ENCODE measurements around the gene SCN1B.

Gene SCN1B

GRCh38 chr19:35076657-35077056 is 46.4 kb downstream of the SCN1B start:
- no peak for DNase-seq (ENCODE audit: low read depth)
- TF ChIP-seq, protein P1, sequence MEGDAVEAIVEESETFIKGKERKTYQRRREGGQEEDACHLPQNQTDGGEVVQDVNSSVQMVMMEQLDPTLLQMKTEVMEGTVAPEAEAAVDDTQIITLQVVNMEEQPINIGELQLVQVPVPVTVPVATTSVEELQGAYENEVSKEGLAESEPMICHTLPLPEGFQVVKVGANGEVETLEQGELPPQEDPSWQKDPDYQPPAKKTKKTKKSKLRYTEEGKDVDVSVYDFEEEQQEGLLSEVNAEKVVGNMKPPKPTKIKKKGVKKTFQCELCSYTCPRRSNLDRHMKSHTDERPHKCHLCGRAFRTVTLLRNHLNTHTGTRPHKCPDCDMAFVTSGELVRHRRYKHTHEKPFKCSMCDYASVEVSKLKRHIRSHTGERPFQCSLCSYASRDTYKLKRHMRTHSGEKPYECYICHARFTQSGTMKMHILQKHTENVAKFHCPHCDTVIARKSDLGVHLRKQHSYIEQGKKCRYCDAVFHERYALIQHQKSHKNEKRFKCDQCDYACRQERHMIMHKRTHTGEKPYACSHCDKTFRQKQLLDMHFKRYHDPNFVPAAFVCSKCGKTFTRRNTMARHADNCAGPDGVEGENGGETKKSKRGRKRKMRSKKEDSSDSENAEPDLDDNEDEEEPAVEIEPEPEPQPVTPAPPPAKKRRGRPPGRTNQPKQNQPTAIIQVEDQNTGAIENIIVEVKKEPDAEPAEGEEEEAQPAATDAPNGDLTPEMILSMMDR (IDR thresholded peaks at IDR 0.05; ENCODE audit: control insufficient read depth, extremely low read depth, insufficient read depth): no peak
- no peak overlapping the region for H3K4me3 ChIP-seq (ENCODE audit: low read depth, low read length)

- H3K4me3 ChIP-seq (ENCODE audit: low read depth, low read length): no peak overlapping the region
- TF ChIP-seq, protein P1 (IDR thresholded peaks at IDR 0.05; ENCODE audit: control insufficient read depth, extremely low read depth, insufficient read depth): no peak
- no peak for DNase-seq (ENCODE audit: low read depth)
These were observed 47.3 kb downstream of the SCN1B start for GRCh38 chr19:35077411-35078223.

DNA sequence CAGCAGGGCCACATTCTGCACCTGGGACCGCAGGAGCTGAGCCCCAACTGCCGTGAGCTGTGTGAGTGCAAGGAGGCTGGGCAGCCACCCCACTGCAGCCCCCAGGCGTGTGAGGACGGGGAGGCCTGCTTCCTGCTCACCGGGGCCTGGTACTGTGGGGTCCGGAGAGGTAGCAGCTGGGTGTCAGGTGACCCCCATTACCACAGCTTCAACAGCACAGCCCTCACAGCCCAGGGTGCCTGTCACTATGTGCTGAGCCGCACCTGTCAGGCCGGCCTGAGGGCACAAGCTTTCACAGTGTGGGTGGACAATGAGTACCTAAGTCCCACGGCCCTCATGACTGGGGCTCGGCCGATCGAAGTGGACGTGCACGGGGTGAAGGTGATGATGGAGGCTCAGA is 49.6 kb downstream of the SCN1B start:
- DNase-seq (ENCODE audit: low read depth): no peak
- TF ChIP-seq, protein P1 (IDR thresholded peaks at IDR 0.05; ENCODE audit: control insufficient read depth, extremely low read depth, insufficient read depth): no peak
- H3K4me3 ChIP-seq (ENCODE audit: low read depth, low read length): no peak overlapping the region

GRCh38 chr19:35080613-35081170 is 50.4 kb downstream of the SCN1B start:
- TF ChIP-seq, protein P1 (IDR thresholded peaks at IDR 0.05; ENCODE audit: control insufficient read depth, extremely low read depth, insufficient read depth): 0 out of 2 replicates have a peak, but pooled peaks have one; percentile 9

GRCh38 chr19:35081201-35081600 is 50.9 kb downstream of the SCN1B start:
- H3K4me3 ChIP-seq (ENCODE audit: low read depth, low read length): no peak overlapping the region
- TF ChIP-seq, protein P1 (IDR thresholded peaks at IDR 0.05; ENCODE audit: control insufficient read depth, extremely low read depth, insufficient read depth): no peak
- no peak for DNase-seq (ENCODE audit: low read depth)

More at GRCh38 chr19:35080613-35081170, 50.4 kb downstream of the SCN1B start:
- DNase-seq (ENCODE audit: low read depth): peak; percentile 10
- no peak overlapping the region for H3K4me3 ChIP-seq (ENCODE audit: low read depth, low read length)

DNA sequence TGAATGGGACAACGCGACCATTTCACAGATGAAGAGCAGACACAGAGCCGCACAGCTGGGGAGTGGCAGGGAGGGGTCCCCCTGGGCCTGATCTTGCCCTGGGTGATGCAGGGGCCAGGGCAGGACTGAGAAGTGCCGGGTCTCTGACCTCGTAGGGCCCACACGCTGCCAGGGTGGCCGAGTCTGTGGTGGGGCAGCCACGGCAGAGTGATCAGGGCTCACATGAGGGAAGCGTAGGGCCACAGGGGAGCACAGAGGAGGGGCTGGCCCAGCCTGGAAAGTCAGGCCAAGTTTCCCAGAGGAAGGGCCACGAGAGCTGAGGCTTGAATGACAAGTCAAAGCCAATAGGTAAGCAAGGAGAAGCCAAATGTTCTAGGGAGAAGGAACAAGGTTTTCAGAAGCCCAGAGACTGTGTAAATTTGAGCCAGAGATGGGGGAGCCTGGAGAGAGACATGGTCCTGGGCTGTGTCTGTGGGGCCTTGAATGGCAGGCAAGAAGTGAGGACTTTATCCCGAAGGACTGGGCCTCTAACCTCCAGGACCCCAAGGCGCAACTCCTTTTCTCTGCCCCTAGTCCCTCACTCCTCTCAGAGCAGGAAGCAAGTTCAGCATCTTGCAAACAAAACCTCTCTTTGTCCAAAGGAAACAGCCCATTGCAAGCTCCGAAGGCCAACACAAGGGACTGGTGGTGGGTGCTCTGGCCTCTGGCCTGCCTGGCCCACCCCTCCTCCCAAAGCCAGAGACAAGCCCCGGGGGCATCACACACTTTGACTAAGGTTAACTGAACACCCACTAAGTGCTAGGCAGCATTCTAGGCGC is 53.6 kb downstream of the SCN1B start:
- H3K4me3 ChIP-seq (ENCODE audit: low read depth, low read length): no peak overlapping the region
- no peak for DNase-seq (ENCODE audit: low read depth)
- TF ChIP-seq, protein P1 (IDR thresholded peaks at IDR 0.05; ENCODE audit: control insufficient read depth, extremely low read depth, insufficient read depth): no peak
